Hippocampal formation (tissue), 2 donors: ENCODE measurements around the gene TTYH3.
A peak's percentile ranks its signal among the peaks of the same experiment; 100 is the strongest.
"Not testable (repeated sequence)": the region's sequence is repeated elsewhere in the genome, so short reads cannot be mapped to it uniquely, and the experiment has no call there.

ENCODE experiments used
- DNase-seq, 2 donors: peaks; one replicate each; lab custom pipeline; 2025; lab: John Stamatoyannopoulos, UW

Gene TTYH3

GRCh38 chr7:2665359-2665791, 33.6 kb downstream of the TTYH3 start:
- no peak for DNase-seq

DNA sequence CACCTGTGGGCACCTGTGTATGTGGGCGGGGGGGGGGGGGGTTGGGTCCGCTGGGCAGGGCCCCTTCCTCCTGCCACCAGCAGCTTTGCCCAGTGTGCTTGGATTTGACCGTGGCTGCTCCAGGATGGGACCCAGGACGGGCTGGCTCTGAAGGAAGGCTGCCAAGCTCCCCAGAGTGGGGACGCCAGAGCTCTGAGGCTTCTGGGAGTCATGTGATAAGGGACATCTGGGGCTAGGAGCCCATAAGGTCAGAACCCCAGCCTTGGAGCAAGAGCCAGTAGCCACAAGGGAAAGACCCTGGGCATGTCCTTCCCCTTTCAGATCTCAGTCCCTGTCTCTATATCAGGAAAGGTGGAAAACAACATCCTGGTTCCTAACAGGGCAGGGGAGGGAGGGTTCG, 34.4 kb downstream of the TTYH3 start:
- no peak for DNase-seq

GRCh38 chr7:2666588-2667250, 34.9 kb downstream of the TTYH3 start:
- no peak for DNase-seq

DNA sequence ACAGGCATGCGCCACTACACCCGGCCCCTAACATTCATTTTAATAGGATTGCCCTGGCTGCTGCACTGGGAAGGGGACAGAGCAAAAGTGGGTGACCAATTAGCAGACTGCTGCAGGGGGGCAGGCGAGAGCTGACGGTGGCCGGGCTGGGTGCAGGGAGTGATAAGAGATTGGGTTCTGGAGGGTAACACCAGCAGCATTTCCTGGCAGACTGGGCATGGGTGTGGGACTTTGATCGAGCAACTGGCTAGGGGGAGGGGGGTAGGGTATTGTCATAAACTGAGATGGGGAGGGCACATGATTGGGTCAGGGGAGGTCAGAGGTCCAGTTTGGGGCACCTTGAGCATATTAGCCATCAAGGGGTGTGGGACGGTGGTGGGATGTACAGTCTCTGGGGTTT, 36.1 kb downstream of the TTYH3 start:
- DNase-seq, result no peak

- no peak for DNase-seq
Observed at GRCh38 chr7:2668401-2668800, 36.6 kb downstream of the TTYH3 start.

GRCh38 chr7:2670171-2670570, 38.4 kb downstream of the TTYH3 start:
- no peak for DNase-seq

- peak in 1 of 2 donors; percentile 42 for DNase-seq
Observed at GRCh38 chr7:2670720-2671391, 39.1 kb downstream of the TTYH3 start.

DNA sequence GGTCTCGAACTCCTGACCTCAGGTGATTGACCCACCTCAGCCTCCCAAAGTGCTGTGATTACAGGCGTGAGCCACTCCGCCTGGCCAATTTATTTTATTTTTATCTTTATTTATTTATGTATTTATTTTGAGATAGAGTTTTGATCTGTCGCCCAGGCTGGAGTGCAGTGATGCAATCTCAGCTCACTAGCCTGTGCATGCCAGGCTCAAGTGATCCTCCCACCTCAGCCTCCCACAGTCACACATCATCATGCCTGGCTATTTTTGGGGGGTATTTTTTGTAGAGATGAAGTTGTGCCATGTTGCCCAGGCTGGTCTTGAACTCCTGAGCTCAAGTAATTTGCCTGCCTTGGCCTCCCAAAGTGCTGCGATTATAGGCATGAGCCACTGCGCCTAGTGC, 41.4 kb downstream of the TTYH3 start:
- DNase-seq, result not testable (repeated sequence)

GRCh38 chr7:2673934-2674333, 42.1 kb downstream of the TTYH3 start:
- DNase-seq, result no peak

DNA sequence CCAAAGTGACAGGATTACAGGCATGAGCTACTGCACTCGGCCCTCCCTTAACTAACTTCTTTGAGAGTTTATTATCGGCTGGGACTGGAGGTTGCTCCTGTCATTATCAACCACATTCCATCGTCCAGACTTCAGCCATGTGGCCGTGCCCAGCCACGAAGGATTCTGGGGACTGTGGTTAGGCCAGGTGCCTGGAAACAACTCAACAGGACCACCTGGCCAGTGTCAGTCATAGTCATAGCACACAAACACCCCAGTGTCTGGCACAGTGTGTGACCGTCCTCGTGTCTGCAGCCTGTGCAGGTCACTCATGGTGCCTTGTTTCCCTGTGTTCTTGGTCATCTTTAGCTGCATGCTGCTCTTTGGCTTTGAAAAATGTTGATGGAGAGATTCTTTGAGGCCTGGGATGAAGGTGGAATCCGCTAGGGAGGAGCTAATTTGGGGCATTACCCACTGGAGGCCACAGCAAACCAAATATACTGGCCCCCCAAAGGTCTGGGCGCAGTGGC, 43.5 kb downstream of the TTYH3 start:
- DNase-seq, result no peak

DNA sequence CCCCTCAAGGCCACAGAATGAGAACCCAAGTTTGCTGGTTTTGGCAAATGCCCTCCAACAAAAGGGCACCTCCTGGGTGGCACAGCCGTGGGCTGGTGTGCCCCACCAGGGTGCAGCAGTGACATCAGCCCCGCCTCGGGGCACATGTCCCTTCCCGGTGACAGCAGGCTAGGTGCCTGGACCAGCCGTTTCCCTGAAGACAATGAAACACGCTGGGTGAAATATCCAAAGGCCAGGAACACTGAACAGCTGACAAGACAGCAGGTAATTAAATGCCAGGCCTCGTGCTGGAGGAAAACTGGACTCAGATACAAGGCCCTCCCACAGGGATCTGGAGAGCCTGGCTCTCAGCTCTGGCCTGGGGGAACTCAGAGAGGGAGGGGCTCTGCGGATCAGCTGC, 44.8 kb downstream of the TTYH3 start:
- not testable (repeated sequence) for DNase-seq

GRCh38 chr7:2678454-2678853, 46.7 kb downstream of the TTYH3 start:
- not testable (repeated sequence) for DNase-seq

DNA sequence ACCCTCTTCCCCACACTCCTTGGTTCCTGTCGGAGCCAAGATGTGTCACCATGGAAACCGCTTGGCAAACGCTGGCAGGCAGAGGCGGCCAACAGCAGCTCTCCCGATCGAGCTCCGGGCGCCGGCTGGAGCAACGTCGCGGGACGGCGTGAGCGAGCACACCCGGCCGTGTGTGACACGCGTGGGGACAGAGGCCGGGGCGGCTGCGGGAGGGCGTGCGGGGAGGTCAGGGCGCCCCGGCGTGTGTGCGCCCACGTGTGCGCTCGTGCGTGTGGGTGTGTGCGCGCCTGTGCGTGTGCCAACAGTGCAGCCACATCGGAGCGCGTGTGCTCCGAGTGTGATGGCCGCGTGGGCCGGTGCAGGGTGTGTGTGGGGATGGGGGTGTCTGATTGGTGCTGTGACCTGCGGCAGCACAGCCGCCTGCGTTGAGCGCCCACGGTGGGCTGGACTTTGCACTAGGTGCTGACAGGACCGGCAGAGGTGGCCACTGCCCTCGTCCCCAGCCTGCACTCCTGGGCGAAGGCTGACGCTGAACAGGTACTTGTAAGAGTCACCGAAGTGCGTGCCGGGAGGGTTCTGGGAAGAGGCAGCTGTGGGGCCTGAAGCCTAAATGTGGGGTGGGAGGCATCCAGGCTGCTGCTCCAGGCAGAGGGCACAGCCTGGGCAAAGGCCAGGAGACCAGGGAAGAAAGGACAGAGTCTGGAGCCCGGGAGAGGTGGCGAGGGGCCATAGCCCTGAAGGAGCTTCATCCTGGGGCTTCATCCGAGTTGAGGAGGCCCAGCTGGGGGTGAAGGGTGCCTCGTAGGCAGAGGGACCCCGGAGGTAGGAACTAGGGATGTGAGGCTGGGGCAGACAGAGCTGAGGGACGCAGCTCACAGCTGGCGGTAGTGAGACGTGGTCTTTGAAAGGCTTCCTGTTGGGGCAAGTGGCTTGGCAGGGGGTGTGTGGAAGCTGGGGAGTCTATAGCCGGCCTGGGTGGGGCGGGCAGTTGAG, 47.6 kb downstream of the TTYH3 start:
- not testable (repeated sequence) for DNase-seq

GRCh38 chr7:2680256-2680655, 48.5 kb downstream of the TTYH3 start:
- DNase-seq, result no peak

GRCh38 chr7:2680792-2681490, 49.2 kb downstream of the TTYH3 start:
- peak; percentile 66 to 81 for DNase-seq

GRCh38 chr7:2681929-2682799, 50.4 kb downstream of the TTYH3 start:
- DNase-seq, result peak; percentile 91 to 97

- no peak for DNase-seq
Observed at GRCh38 chr7:2684501-2684900, 52.7 kb downstream of the TTYH3 start.

DNA sequence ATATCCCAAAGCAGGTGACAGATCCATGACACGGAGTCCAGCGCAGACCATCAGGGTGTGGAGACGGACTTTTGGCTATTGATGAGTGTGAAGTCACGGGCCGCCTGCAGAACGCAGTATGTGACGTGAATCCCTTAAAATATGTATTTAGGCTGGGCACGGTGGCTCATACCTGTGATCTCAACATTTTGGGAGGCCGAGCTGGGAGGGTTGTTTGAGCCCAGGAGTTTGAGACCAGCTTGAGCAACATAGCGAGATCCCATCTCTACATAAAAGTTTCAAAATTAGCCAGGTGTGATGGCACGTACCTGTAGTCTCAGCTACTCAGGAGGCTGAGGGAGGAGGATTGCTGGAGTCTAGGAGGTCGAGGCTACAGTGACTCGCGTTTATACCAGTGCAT, 54.3 kb downstream of the TTYH3 start:
- no peak for DNase-seq

GRCh38 chr7:2687338-2687869, 55.6 kb downstream of the TTYH3 start:
- DNase-seq, result no peak

- no peak for DNase-seq
Observed at GRCh38 chr7:2687881-2688318, 56.1 kb downstream of the TTYH3 start, which contains the start of gene AMZ1. Gene AMZ1, plus strand, starts transcription at chr7:2688202. Its CDS starts 12,250 bp downstream, at chr7:2700452.
